Mononuclear cell (primary cell): ENCODE results near the gene COG5. TPM values are rescaled to one million over a fixed set of nuclear protein-coding genes. Genes with fewer than 3 reads are reported as not detected.

ENCODE experiments used
- H3K27me3 ChIP-seq: 2 replicates; pipeline ENCODE4 v1.6.0; 2011; ENCODE audit warnings: low read length, control low read depth; ENCODE audit not compliant: insufficient read depth
- H3K4me1 ChIP-seq: 2 replicates; pipeline ENCODE4 v1.5.1; 2011; ENCODE audit warnings: mild to moderate bottlenecking, low read length, control low read depth; ENCODE audit not compliant: insufficient read depth
- H3K4me3 ChIP-seq: 2 replicates; pipeline ENCODE4 v1.5.1; 2011; ENCODE audit warnings: mild to moderate bottlenecking, low read length, moderate library complexity
- H3K9me3 ChIP-seq: 2 replicates; pipeline ENCODE4 v1.5.1; 2011; ENCODE audit warnings: low read depth, mild to moderate bottlenecking, control low read depth, low read length
- total RNA-seq: library from RNA; depleted of rRNA; stranded (reverse); fragments of >200 nt; gene quantifications from one replicate; pipeline ENCODE4 v1.2.3, GENCODE V29; 2012

The COG5 gene
- total RNA-seq, 1 donor: 78.9 TPM

DNA sequence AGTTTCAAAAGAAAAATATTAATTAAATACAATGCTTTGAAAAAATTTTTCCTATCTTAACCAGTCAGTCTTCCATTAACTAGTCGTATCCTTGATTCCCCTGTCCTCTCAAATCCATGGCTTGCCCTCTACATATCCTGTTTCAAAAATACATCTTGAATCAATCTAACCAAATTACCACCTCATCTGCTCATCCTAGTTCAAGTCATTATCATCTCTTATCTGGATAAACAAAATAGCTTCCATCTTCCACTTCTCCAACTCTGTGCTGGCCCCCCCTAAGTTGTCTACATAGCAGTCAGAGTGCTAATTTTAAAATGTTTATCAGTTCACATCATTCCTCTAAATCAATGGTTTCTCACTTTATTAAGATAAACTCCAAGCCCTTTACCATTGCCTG lies 269.5 kb downstream of the COG5 start:
- no peak overlapping the region for H3K4me3 ChIP-seq
- no peaks in the 10 kb centered on the region for H3K27me3 ChIP-seq
- H3K4me1 ChIP-seq: no peaks in the 10 kb centered on the region
- H3K9me3 ChIP-seq: no peaks in the 10 kb centered on the region

GRCh38 chr7:107292591-107292990 lies 271.1 kb downstream of the COG5 start:
- Histone ChIP-seq H3K4me1 (no peaks in the 10 kb centered on the region), H3K4me3 (no peak overlapping the region), H3K27me3 (no peaks in the 10 kb centered on the region), H3K9me3 (no peaks in the 10 kb centered on the region)

DNA sequence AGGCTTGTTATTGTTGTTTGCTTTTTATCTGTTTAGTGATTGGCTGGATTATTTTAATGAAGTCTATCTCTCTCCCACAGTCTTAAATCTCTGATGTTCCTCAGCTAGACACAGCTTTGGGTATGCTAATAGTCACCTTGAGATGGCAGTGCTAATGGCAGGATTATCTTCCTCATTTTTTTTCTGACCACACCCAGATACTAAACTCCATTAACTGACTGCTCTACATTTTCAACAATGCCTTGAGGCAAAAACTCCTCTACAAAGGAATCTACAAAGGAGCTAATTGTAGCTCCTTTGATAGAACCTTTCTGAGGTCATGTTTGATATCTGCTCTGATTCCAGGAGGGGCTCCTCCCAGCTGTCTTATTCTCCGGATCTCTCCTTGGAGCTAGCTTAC lies 272.3 kb downstream of the COG5 start:
- H3K27me3 ChIP-seq: no peaks in the 10 kb centered on the region
- no peaks in the 10 kb centered on the region for H3K4me1 ChIP-seq
- H3K9me3 ChIP-seq: no peaks in the 10 kb centered on the region
- H3K4me3 ChIP-seq: no peak overlapping the region

GRCh38 chr7:107286751-107287621 lies 276.7 kb downstream of the COG5 start:
- Histone ChIP-seq H3K4me1 (no peaks in the 10 kb centered on the region), H3K27me3 (no peaks in the 10 kb centered on the region), H3K9me3 (no peaks in the 10 kb centered on the region), H3K4me3 (no peak overlapping the region)

- Histone ChIP-seq H3K4me3 (no peak overlapping the region), H3K27me3 (no peaks in the 10 kb centered on the region), H3K9me3 (no peaks in the 10 kb centered on the region), H3K4me1 (no peaks in the 10 kb centered on the region)
Measured at GRCh38 chr7:107284911-107285479, 278.7 kb downstream of the COG5 start.

GRCh38 chr7:107277331-107277730 lies 286.4 kb downstream of the COG5 start:
- no peak overlapping the region for H3K4me3 ChIP-seq
- no peaks in the 10 kb centered on the region for H3K4me1 ChIP-seq
- H3K9me3 ChIP-seq: no peaks in the 10 kb centered on the region
- no peaks in the 10 kb centered on the region for H3K27me3 ChIP-seq

GRCh38 chr7:107276220-107276827 lies 287.4 kb downstream of the COG5 start:
- Histone ChIP-seq H3K4me3 (no peak overlapping the region), H3K4me1 (no peaks in the 10 kb centered on the region), H3K9me3 (no peaks in the 10 kb centered on the region), H3K27me3 (no peaks in the 10 kb centered on the region)

DNA sequence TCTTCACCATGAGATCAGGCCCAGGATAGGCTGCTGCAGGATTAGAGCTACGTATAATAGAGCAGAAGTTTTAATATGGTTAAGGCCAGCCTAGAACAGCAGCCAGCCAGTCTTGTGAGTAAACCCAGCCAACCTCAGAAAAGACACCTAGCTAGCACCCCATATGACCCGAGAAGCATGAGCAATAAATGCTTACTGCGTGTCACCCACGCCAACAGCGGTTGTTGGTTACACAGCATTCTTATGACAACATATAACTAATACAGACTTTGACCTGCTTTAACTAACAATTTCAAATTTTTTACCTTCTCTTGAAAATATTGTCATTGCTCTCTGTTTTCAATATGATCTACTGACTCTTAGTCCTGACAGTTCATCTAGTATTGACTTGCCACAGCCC lies 289.2 kb downstream of the COG5 start:
- no peaks in the 10 kb centered on the region for H3K27me3 ChIP-seq
- no peak overlapping the region for H3K4me3 ChIP-seq
- H3K4me1 ChIP-seq: no peaks in the 10 kb centered on the region
- no peaks in the 10 kb centered on the region for H3K9me3 ChIP-seq

DNA sequence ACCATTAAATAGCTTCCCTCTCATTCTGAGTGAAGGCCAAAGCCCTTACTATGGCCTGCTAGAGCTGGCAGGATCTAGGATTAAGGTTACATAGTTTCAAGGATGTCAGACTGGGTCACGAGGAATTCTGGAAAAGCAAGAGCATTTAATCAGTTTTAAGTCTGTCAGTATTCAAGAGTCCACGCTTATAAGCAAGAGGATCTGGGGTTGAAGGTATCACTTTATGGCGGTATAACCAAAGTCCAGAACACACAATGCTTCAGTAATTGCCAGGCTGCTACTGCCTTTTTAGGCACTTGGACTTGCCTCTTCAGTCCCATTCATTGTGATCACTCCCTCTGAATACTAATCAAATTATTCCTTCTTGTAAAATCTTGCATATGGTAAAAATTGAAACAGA lies 293.9 kb downstream of the COG5 start:
- Histone ChIP-seq H3K4me3 (no peak overlapping the region), H3K4me1 (no peaks in the 10 kb centered on the region), H3K9me3 (no peaks in the 10 kb centered on the region), H3K27me3 (no peaks in the 10 kb centered on the region)

GRCh38 chr7:107268594-107268993 lies 295.1 kb downstream of the COG5 start:
- no peaks in the 10 kb centered on the region for H3K4me1 ChIP-seq
- no peaks in the 10 kb centered on the region for H3K9me3 ChIP-seq
- H3K4me3 ChIP-seq: no peak overlapping the region
- H3K27me3 ChIP-seq: no peaks in the 10 kb centered on the region

GRCh38 chr7:107267138-107267537 lies 296.6 kb downstream of the COG5 start:
- Histone ChIP-seq H3K9me3 (no peaks in the 10 kb centered on the region), H3K4me3 (no peak overlapping the region), H3K4me1 (no peaks in the 10 kb centered on the region)

DNA sequence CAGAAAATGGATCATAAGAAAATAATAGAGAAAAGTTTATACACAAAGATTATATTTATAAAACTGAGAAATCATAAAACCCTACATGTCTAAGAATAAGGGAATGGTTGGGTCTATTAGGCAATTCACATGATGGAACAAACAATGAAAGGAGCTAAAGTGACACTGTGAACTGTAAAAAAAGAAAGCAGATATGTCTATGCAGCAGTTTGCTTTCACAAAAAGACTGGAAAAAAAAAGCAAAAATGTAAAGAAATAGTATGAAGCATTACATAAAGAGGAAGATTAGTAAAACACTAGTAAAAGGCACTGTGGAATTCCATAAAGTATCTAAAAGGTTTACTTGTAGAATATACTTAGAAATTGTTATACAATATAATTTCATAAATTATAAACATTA lies 299.0 kb downstream of the COG5 start:
- H3K4me1 ChIP-seq: no peaks in the 10 kb centered on the region
- H3K27me3 ChIP-seq: no peaks in the 10 kb centered on the region
- no peak overlapping the region for H3K4me3 ChIP-seq
- no peaks in the 10 kb centered on the region for H3K9me3 ChIP-seq

More at GRCh38 chr7:107267138-107267537, 296.6 kb downstream of the COG5 start:
- no peaks in the 10 kb centered on the region for H3K27me3 ChIP-seq

DNA sequence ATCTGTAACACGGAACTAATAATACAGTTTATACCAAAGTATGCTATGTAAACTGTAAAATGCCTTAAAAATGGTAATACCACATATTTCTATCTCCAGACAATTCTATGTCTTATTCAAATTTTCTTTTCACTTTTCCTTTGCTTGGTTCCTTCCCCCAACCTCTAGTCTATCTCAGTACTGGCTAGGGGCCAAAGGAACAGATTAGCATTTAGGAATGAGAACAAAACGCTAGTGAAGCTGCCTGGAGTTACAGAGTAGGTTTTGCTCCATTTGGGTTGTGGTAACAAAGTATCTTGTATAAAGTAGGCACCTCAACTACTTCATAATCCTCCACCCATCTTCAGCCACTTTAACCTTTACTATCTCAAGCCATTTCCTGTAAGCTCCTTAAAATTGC lies 300.9 kb downstream of the COG5 start:
- no peaks in the 10 kb centered on the region for H3K4me1 ChIP-seq
- no peak overlapping the region for H3K4me3 ChIP-seq
- H3K9me3 ChIP-seq: no peaks in the 10 kb centered on the region
- H3K27me3 ChIP-seq: no peaks in the 10 kb centered on the region

DNA sequence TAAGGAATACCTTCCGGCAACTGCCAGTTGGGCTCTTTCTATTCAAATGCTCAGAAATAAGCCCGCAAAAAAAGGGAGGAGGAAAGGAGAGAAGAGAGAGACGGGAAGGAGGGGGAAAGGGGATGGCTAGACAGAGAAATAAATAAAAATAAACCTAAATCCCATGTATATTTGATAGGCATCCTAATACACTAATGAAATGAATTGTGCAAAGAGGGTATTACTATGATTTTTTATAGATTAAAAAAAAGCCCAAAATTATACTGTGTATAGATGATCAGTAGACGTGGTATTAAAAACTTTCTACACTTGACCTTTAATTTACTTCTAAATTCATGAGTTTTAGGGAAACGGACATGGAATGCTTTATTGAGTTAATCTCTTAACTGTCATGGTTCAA lies 305.0 kb downstream of the COG5 start:
- no peaks in the 10 kb centered on the region for H3K27me3 ChIP-seq
- no peaks in the 10 kb centered on the region for H3K9me3 ChIP-seq
- H3K4me3 ChIP-seq: no peak overlapping the region
- H3K4me1 ChIP-seq: no peaks in the 10 kb centered on the region

DNA sequence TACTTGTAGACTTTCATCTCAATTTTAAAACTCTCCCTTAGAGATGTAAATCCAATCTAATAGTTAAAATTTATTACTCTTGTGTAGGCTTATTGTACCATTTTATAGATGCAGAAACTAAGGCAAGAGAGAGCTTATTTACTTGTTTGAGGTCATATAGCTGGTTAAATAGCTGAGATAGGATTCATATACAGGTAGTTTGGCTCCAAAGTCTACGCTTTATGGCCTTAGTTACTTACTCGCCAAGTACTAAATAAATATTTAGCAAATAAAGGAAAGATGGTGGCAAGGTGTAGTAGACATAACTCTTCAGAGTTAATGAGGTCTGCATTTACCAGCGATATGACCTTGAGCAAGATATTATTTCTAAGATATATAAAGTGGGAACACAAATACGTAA lies 308.1 kb downstream of the COG5 start:
- Histone ChIP-seq H3K27me3 (no peaks in the 10 kb centered on the region), H3K9me3 (no peaks in the 10 kb centered on the region), H3K4me1 (no peaks in the 10 kb centered on the region), H3K4me3 (no peak overlapping the region)
